A673 (cell line): ENCODE data around the gene UBXN10.
"Not testable (repeated sequence)": the region's sequence is repeated elsewhere in the genome, so short reads cannot be mapped to it uniquely, and the experiment has no call there.

Experiments
- EZH2 ChIP-seq: fragments of 200-600 bp; sonication (generic); IDR thresholded peaks from 2 replicates; pipeline ENCODE4 v1.6.1; 2017; ENCODE audit warnings: borderline replicate concordance, low read depth, mild to moderate bottlenecking, mixed read lengths, antibody characterized with exemption, low read length; ENCODE audit not compliant: poor library complexity, severe bottlenecking
- TF ChIP-seq, protein P1 (sequence below): fragments of 300-800, 200-600 bp; sonication (generic); conservative IDR thresholded peaks from 2 replicates; pipeline ENCODE4 v1.5.1; 2017; ENCODE audit warnings: low read depth, mild to moderate bottlenecking, antibody characterized with exemption, low read length, moderate library complexity, mixed read lengths

DNA sequence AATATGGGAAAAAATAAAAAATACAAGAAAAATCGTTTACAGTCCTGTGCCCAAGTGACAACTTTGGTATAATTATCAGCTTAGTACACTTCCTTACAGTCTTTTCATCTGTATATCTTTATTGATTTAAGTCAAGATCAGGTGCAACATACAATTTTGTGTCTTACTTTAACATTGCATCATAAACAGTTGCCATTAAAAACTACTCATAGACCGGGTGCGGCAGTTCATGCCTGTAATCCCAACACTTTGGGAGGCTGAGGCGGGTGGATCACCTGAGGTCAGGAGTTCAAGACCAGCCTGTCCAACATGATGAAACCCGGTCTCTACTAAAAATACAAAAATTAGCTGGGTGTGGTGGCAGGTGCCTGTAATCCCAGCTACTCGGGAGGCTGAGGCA, 33.2 kb downstream of the UBXN10 start:
- TF ChIP-seq, protein P1, sequence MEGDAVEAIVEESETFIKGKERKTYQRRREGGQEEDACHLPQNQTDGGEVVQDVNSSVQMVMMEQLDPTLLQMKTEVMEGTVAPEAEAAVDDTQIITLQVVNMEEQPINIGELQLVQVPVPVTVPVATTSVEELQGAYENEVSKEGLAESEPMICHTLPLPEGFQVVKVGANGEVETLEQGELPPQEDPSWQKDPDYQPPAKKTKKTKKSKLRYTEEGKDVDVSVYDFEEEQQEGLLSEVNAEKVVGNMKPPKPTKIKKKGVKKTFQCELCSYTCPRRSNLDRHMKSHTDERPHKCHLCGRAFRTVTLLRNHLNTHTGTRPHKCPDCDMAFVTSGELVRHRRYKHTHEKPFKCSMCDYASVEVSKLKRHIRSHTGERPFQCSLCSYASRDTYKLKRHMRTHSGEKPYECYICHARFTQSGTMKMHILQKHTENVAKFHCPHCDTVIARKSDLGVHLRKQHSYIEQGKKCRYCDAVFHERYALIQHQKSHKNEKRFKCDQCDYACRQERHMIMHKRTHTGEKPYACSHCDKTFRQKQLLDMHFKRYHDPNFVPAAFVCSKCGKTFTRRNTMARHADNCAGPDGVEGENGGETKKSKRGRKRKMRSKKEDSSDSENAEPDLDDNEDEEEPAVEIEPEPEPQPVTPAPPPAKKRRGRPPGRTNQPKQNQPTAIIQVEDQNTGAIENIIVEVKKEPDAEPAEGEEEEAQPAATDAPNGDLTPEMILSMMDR, result not testable (repeated sequence)
- not testable (repeated sequence) for TF ChIP-seq EZH2
